Ascending aorta (tissue), 2 donors: ENCODE measurements around the gene GPR155. TPM values are rescaled to one million over a fixed set of nuclear protein-coding genes. Genes with fewer than 3 reads are reported as not detected.

ENCODE experiments used
- DNase-seq, 2 donors: peaks; one replicate each; pipeline ENCODE4 v3.0.0-alpha.2; 2019; ENCODE audit warnings: low spot score in 2 of 2
- H3K27ac ChIP-seq, 2 donors: fragments of 200-600 bp; sonication (generic); one replicate each; pipeline ENCODE4 v1.5.1; 2016 to 2017; ENCODE audit warnings: mild to moderate bottlenecking in 1 of 2
- H3K27me3 ChIP-seq: fragments of 200-600 bp; sonication (generic); one replicate; pipeline ENCODE4 v1.5.1; 2017
- H3K36me3 ChIP-seq, 2 donors: fragments of 200-600 bp; sonication (generic); one replicate each; pipeline ENCODE4 v1.5.1; 2016
- H3K4me1 ChIP-seq, 2 donors: fragments of 200-600 bp; sonication (generic); one replicate each; pipeline ENCODE4 v1.5.1; 2016 to 2017; ENCODE audit warnings: mild to moderate bottlenecking in 1 of 2
- H3K4me3 ChIP-seq, 2 donors: fragments of 200-600 bp; sonication (generic); one replicate each; pipeline ENCODE4 v1.5.1; 2016 to 2017; ENCODE audit warnings: mild to moderate bottlenecking in 1 of 2
- H3K9me3 ChIP-seq, 2 donors: fragments of 200-600 bp; sonication (generic); one replicate each; pipeline ENCODE4 v1.5.1; 2016
- intact Hi-C: fragments of 100-400 bp; cut with DNase I; formaldehyde crosslinking; loops from one replicate; pipeline ENCODE4 v1.15.1; 2023
- total RNA-seq: library from RNA; depleted of rRNA; stranded (reverse); fragments of >200 nt; gene quantifications from one replicate; pipeline ENCODE4 v1.1.0, GENCODE V29; 2016
- TF ChIP-seq, protein P1 (sequence below), 3 experiments: fragments of 200-600 bp in 2 of 3; fragments of 450-650 bp in 1 of 3; sonication (generic) in 2 of 3; IDR thresholded peaks; one replicate each; pipeline ENCODE4 v1.5.1; 2016 to 2019; ENCODE audit warnings: antibody characterized with exemption in 3 of 3, mild to moderate bottlenecking in 1 of 3, moderate library complexity in 1 of 3

The GPR155 gene
- total RNA-seq, 1 donor from 2014 or later: 1.8 TPM

DNA sequence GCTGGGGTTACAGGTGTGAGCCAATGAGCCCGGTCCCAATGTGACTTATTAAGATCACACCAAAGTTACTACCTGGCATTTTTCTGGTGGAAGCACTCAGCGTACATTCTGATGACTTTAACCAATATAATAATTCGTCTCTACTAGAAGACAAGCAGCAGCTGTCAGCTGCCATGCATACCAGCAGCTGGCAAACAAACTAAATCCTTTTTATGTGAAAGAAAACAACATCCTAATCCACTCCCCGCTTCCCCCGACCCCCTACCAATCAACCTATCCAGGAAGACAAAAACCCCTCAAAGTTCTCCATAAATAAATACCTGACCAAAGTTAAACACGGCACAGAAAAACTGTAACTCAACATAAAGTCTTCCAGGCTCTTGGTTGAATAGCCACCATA lies 42.1 kb downstream of the GPR155 start:
- no peak overlapping the region for H3K4me3 ChIP-seq
- TF ChIP-seq, protein P1, sequence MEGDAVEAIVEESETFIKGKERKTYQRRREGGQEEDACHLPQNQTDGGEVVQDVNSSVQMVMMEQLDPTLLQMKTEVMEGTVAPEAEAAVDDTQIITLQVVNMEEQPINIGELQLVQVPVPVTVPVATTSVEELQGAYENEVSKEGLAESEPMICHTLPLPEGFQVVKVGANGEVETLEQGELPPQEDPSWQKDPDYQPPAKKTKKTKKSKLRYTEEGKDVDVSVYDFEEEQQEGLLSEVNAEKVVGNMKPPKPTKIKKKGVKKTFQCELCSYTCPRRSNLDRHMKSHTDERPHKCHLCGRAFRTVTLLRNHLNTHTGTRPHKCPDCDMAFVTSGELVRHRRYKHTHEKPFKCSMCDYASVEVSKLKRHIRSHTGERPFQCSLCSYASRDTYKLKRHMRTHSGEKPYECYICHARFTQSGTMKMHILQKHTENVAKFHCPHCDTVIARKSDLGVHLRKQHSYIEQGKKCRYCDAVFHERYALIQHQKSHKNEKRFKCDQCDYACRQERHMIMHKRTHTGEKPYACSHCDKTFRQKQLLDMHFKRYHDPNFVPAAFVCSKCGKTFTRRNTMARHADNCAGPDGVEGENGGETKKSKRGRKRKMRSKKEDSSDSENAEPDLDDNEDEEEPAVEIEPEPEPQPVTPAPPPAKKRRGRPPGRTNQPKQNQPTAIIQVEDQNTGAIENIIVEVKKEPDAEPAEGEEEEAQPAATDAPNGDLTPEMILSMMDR (IDR thresholded peaks at IDR 0.05): no peak
- no peak overlapping the region for H3K27ac ChIP-seq
- H3K27me3 ChIP-seq: no peaks in the 10 kb centered on the region
- peaks cover 10% of the 10 kb centered on the region in 2 donors for H3K36me3 ChIP-seq
- H3K4me1 ChIP-seq: peaks cover 0 to 3% of the 10 kb centered on the region in 2 donors
- intact Hi-C loops: no loop called here
- no peaks in the 10 kb centered on the region for H3K9me3 ChIP-seq
- no peak for DNase-seq

DNA sequence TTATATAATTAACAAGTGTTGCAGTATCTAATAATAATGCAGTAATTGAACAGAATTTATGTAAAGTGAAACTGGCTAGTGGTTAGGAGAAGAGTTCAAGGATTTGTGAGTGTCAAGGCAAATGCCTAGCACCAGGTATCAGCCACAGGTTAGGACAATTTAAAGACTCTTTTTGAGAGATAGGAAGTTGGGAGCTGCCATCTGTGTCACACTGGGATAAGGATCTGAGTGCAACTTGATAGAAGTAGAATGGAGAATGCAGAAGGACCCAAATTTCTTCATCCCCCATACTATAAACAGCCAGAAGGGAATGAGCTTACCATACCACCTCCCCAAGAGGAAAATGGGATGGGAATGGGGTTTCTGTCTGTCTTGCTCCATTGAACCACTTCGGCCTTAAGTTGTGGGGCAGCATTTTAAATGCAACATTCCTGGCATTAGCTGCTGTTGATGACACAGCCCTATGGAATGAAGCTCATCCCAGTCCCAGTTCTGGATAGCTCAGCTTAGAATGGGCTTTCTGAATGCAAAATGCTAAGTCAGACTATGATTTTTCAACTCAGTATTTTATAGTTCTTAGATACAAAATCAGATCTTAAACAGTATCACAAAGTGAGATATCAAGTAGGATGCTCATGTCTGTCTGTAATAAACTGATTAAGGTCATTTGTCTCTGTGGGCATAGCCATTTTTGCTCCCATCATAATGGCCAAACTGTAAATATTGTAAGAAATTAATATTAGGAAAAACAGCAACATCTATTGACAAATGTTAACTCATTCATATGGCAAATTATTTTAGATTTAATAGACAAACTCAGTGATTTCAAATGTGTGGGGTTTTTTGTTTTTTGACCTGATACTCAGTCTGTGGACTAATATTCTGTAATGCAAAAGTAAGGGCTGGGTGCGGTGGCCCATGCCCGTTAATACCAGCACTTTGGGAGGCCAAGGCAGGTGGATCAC lies 44.0 kb downstream of the GPR155 start:
- no peak for DNase-seq
- no peaks in the 10 kb centered on the region for H3K9me3 ChIP-seq
- TF ChIP-seq, protein P1 (IDR thresholded peaks at IDR 0.05): no peak
- peaks cover 0 to 5% of the 10 kb centered on the region in 2 donors for H3K4me1 ChIP-seq
- no peaks in the 10 kb centered on the region for H3K27me3 ChIP-seq
- no peak overlapping the region for H3K27ac ChIP-seq
- intact Hi-C loops: no loop called here
- H3K36me3 ChIP-seq: peaks cover 4 to 7% of the 10 kb centered on the region in 2 donors
- no peak overlapping the region for H3K4me3 ChIP-seq

DNA sequence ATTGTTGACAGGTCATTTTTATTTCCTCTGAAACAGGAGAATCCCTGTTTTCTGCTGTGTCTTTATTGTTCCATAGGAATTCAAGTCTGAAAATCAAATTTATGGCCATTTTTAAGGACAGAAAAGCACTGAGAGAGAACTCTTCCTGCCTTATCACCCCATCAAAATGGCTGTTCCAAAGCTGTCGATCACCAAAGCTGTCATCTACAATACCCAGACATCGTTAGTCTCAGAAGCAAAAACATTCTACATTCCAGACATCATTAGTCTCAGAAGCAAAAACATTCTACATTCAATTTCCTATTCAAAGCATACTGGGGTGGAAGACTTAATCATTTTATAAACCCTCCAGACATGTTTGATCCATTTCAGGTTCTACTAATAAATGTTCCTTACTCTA lies 46.9 kb downstream of the GPR155 start:
- H3K4me1 ChIP-seq: peaks cover 0 to 2% of the 10 kb centered on the region in 2 donors
- DNase-seq: no peak
- TF ChIP-seq, protein P1 (IDR thresholded peaks at IDR 0.05): no peak

DNA sequence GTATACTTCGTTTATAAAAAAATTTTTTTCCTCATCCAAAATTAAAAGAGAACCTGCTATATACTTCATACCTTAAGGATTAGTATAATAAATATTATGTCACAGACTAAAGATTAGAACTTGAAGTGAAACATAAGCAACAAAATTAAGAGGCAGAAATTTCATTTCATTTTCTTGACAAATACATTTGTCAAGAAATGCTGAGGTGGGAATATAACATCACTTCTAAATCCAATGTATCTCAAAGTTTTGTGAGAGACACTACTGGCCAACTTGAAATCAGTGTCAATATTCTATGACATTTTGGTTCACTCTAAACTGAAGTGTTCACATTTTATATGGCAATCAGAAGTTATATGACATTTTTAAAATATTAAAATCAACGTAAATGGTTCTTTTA lies 47.5 kb downstream of the GPR155 start:
- peaks cover 0 to 2% of the 10 kb centered on the region in 2 donors for H3K4me1 ChIP-seq
- no peak overlapping the region for H3K27ac ChIP-seq
- H3K9me3 ChIP-seq: no peaks in the 10 kb centered on the region
- intact Hi-C loops: no loop called here
- DNase-seq: no peak
- TF ChIP-seq, protein P1 (IDR thresholded peaks at IDR 0.05): no peak
- peaks cover 0 to 3% of the 10 kb centered on the region in 2 donors for H3K36me3 ChIP-seq
- no peaks in the 10 kb centered on the region for H3K27me3 ChIP-seq
- no peak overlapping the region for H3K4me3 ChIP-seq

More for the DNA sequence above, 46.9 kb downstream of the GPR155 start:
- intact Hi-C loops: no loop called here
- no peaks in the 10 kb centered on the region for H3K9me3 ChIP-seq
- H3K36me3 ChIP-seq: peaks cover 0 to 7% of the 10 kb centered on the region in 2 donors
- no peaks in the 10 kb centered on the region for H3K27me3 ChIP-seq
- H3K4me3 ChIP-seq: no peak overlapping the region
- peak overlapping the region in 1 of 2 donors; percentile 26 for H3K27ac ChIP-seq

DNA sequence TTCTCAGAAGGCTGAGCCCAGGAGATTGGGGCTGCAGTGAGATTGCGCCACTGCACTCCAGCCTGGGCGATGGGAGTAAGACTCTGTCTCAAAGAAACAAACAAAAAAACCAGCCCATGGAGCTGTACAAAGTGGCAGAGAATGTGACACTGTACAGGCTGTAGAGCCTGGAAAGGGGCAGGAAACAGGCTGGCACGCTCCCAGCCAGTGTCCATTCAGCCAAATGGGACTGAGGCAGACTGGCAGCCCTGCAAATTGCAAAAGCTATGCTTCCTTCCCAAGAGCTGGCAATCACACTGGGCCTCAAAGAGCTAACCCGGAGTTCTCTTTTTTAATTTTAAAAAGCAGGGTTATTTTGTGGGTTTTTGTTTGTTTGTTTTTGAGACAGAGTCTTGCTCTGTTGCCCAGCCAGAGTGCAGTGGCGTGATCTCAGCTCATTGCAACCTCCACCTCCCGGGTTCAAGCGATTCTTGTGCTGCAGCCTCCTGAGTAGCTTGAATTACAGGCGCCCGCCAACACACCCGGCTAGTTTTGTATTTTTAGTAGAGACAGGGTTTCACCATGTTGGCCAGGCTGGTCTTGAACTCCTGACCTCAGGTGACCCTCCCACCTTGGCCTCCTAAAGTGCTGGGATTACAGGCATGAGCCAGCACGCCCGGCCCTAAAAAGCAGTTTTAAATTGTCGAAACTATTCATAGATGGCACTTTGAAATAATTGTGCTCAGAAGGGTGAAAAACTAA lies 48.5 kb downstream of the GPR155 start:
- H3K9me3 ChIP-seq: no peaks in the 10 kb centered on the region
- peak overlapping the region; percentile 63 for H3K27ac ChIP-seq
- intact Hi-C loops: no loop called here
- TF ChIP-seq, protein P1 (IDR thresholded peaks at IDR 0.05): no peak
- DNase-seq: peak in 1 of 2 donors; percentile 75
- no peaks in the 10 kb centered on the region for H3K36me3 ChIP-seq
- no peaks in the 10 kb centered on the region for H3K27me3 ChIP-seq
- peak overlapping the region in 1 of 2 donors; percentile 36 for H3K4me3 ChIP-seq
- H3K4me1 ChIP-seq: peaks cover 0 to 2% of the 10 kb centered on the region in 2 donors
